ENCODE measurements around the gene CADM2. TPM values are rescaled to one million over a fixed set of nuclear protein-coding genes. Genes with fewer than 3 reads are reported as not detected.

CADM2 gene
- total RNA-seq, 1 experiment from 2014 or later: 0.47 TPM

- Histone ChIP-seq H3F3A (ENCODE audit: low read length, unreplicated experiment) (no peaks in the 10 kb centered on the region), H3K27me3 (ENCODE audit: low read length) (no peaks in the 10 kb centered on the region), H3K4me3 (ENCODE audit: low read length) (no peak overlapping the region), H2AFZ (ENCODE audit: low read length) (no peak overlapping the region), H3K79me2 (ENCODE audit: low read length) (no peaks in the 10 kb centered on the region), H3K4me2 (ENCODE audit: low read length) (no peak overlapping the region), H3K27ac (ENCODE audit: low read length) (no peak overlapping the region), H3K36me3 (ENCODE audit: low read depth, low read length) (no peaks in the 10 kb centered on the region), H3K9me3 (ENCODE audit: low read length) (no peaks in the 10 kb centered on the region), H4K20me1 (ENCODE audit: low read length) (no peaks in the 10 kb centered on the region), H3K4me1 (ENCODE audit: insufficient read depth, low read length) (no peaks in the 10 kb centered on the region), H3K9me2 (replicated peaks; ENCODE audit: low read length) (no peaks in the 10 kb centered on the region), H3K9ac (ENCODE audit: low read length) (no peak overlapping the region)
- ChIA-PET POLR2A (ENCODE audit: unreplicated experiment) (no interaction called here), CTCF (interaction anchor here (0.6 kb wide), 1 partner anchor 299 kb away, joined by 3 read pairs; no protein-coding TSS in a partner anchor)
- ATAC-seq: no peak
- intact Hi-C loops (cut with micrococcal nuclease): no loop called here
- no peak for DNase-seq
- BruUV-seq (replicated peaks): no TSS peak
- TF ChIP-seq EZH2 (IDR thresholded peaks at IDR 0.05; ENCODE audit: low read length, unreplicated experiment): no peak
- TF ChIP-seq EZH2phosphoT487 (IDR thresholded peaks at IDR 0.05; ENCODE audit: borderline replicate concordance, low read length): no peak
- TF ChIP-seq CTCF (conservative IDR thresholded peaks at IDR 0.05; ENCODE audit: low read depth, low read length): no peak
Measured at GRCh38 chr3:84998545-84998944, 39.8 kb downstream of the CADM2 start.

- Histone ChIP-seq H3K9ac (ENCODE audit: low read length) (no peak overlapping the region), H3K27ac (ENCODE audit: low read length) (no peak overlapping the region), H3K79me2 (ENCODE audit: low read length) (no peaks in the 10 kb centered on the region), H3K9me2 (replicated peaks; ENCODE audit: low read length) (no peaks in the 10 kb centered on the region), H3K9me3 (ENCODE audit: low read length) (no peaks in the 10 kb centered on the region), H3F3A (ENCODE audit: low read length, unreplicated experiment) (no peaks in the 10 kb centered on the region), H3K4me3 (ENCODE audit: low read length) (no peak overlapping the region), H3K4me2 (ENCODE audit: low read length) (no peak overlapping the region), H2AFZ (ENCODE audit: low read length) (no peak overlapping the region), H3K27me3 (ENCODE audit: low read length) (no peaks in the 10 kb centered on the region), H3K36me3 (ENCODE audit: low read depth, low read length) (no peaks in the 10 kb centered on the region), H4K20me1 (ENCODE audit: low read length) (no peaks in the 10 kb centered on the region), H3K4me1 (ENCODE audit: insufficient read depth, low read length) (peaks cover 8% of the 10 kb centered on the region)
- ATAC-seq: no peak
- TF ChIP-seq EZH2 (IDR thresholded peaks at IDR 0.05; ENCODE audit: low read length, unreplicated experiment): no peak
- TF ChIP-seq CTCF (conservative IDR thresholded peaks at IDR 0.05; ENCODE audit: low read depth, low read length): no peak
- no peak for TF ChIP-seq EZH2phosphoT487 (IDR thresholded peaks at IDR 0.05; ENCODE audit: borderline replicate concordance, low read length)
- BruUV-seq (replicated peaks): no TSS peak
- intact Hi-C loops (cut with micrococcal nuclease): no loop called here
- ChIA-PET CTCF (no interaction called here), POLR2A (ENCODE audit: unreplicated experiment) (no interaction called here)
- no peak for DNase-seq
Measured at GRCh38 chr3:85003479-85003878, 44.7 kb downstream of the CADM2 start.

GRCh38 chr3:85004147-85004546, 45.4 kb downstream of the CADM2 start:
- no peaks in the 10 kb centered on the region for H3F3A ChIP-seq (ENCODE audit: low read length, unreplicated experiment)
- no peaks in the 10 kb centered on the region for H4K20me1 ChIP-seq (ENCODE audit: low read length)
- H3K9me2 ChIP-seq (replicated peaks; ENCODE audit: low read length): no peaks in the 10 kb centered on the region
- H3K9me3 ChIP-seq (ENCODE audit: low read length): no peaks in the 10 kb centered on the region
- H3K27ac ChIP-seq (ENCODE audit: low read length): no peak overlapping the region
- TF ChIP-seq EZH2phosphoT487 (IDR thresholded peaks at IDR 0.05; ENCODE audit: borderline replicate concordance, low read length): no peak
- no peak for TF ChIP-seq EZH2 (IDR thresholded peaks at IDR 0.05; ENCODE audit: low read length, unreplicated experiment)
- no peak for TF ChIP-seq CTCF (conservative IDR thresholded peaks at IDR 0.05; ENCODE audit: low read depth, low read length)
- H3K4me3 ChIP-seq (ENCODE audit: low read length): no peak overlapping the region
- intact Hi-C loops (cut with micrococcal nuclease): no loop called here
- POLR2A ChIA-PET (ENCODE audit: unreplicated experiment): no interaction called here
- no TSS peak for BruUV-seq (replicated peaks)
- no peaks in the 10 kb centered on the region for H3K36me3 ChIP-seq (ENCODE audit: low read depth, low read length)
- H3K27me3 ChIP-seq (ENCODE audit: low read length): no peaks in the 10 kb centered on the region
- no peak overlapping the region for H3K4me2 ChIP-seq (ENCODE audit: low read length)
- peaks cover 8% of the 10 kb centered on the region for H3K4me1 ChIP-seq (ENCODE audit: insufficient read depth, low read length)
- ATAC-seq: no peak
- H3K79me2 ChIP-seq (ENCODE audit: low read length): no peaks in the 10 kb centered on the region
- no peak for DNase-seq
- H2AFZ ChIP-seq (ENCODE audit: low read length): no peak overlapping the region
- no peak overlapping the region for H3K9ac ChIP-seq (ENCODE audit: low read length)
- CTCF ChIA-PET: no interaction called here
